Measurements from ENCODE around the gene KIDINS220. TPM values are rescaled to one million over a fixed set of nuclear protein-coding genes. Genes with fewer than 3 reads are reported as not detected.

Gene KIDINS220
- total and polyA plus RNA-seq, 9 of the 15 experiments (the other 6 are each of a cell fraction or from before 2014, with no cell fraction given) = 15.2 to 48.0 (median 34.4) TPM

- no peak for TF ChIP-seq MXD1 (CRISPR knock-in tag; IDR thresholded peaks at IDR 0.05; ENCODE audit: borderline replicate concordance, poor library complexity, severe bottlenecking)
- no peak for TF ChIP-seq PCBP2 (IDR thresholded peaks at IDR 0.05; ENCODE audit: low read depth, low read length, poor library complexity, severe bottlenecking)
- TF ChIP-seq COPS2 (conservative IDR thresholded peaks at IDR 0.05) = no peak
- no peak for TF ChIP-seq TCF15 (CRISPR knock-in tag; IDR thresholded peaks at IDR 0.05)
- TF ChIP-seq ZHX1 (conservative IDR thresholded peaks at IDR 0.05; ENCODE audit: low read length) = no peak
- no peak for TF ChIP-seq MLX (CRISPR knock-in tag; conservative IDR thresholded peaks at IDR 0.05)
- no peak for TF ChIP-seq MCM7 (IDR thresholded peaks at IDR 0.05)
- TF ChIP-seq MLLT1 (IDR thresholded peaks at IDR 0.05) = no peak
- no peak for TF ChIP-seq ZNF232 (CRISPR knock-in tag; IDR thresholded peaks at IDR 0.05)
- TF ChIP-seq NFE2 (IDR thresholded peaks at IDR 0.05; ENCODE audit: low read depth) = peak; percentile 91
- TF ChIP-seq OTX1 (CRISPR knock-in tag; IDR thresholded peaks at IDR 0.05) = no peak
- TF ChIP-seq MYC (IDR thresholded peaks at IDR 0.05; ENCODE audit: low read depth, low read length) = no peak
- no peak for TF ChIP-seq MYC (CRISPR knock-in tag; IDR thresholded peaks at IDR 0.05; ENCODE audit: borderline replicate concordance, low read depth)
- TF ChIP-seq RBM39 (optimal IDR thresholded peaks at IDR 0.05; ENCODE audit: low read depth, low read length) = no peak
- no peak for TF ChIP-seq EHMT2 (IDR thresholded peaks at IDR 0.05)
- TF ChIP-seq KLF1 (tag; IDR thresholded peaks at IDR 0.05) = no peak
- TF ChIP-seq CTBP1 (IDR thresholded peaks at IDR 0.05; ENCODE audit: borderline replicate concordance) = peak; percentile 47; the same call in 1 of the 2 replicates
- no peak for TF ChIP-seq GATAD2A (IDR thresholded peaks at IDR 0.05)
- TF ChIP-seq XRCC4 (IDR thresholded peaks at IDR 0.05; ENCODE audit: extremely low read depth, insufficient read depth, insufficient read length) = no peak
- TF ChIP-seq EWSR1 (IDR thresholded peaks at IDR 0.05; ENCODE audit: borderline replicate concordance, low read depth, partially characterized antibody) = no peak
- TF ChIP-seq U2AF1 (optimal IDR thresholded peaks at IDR 0.05; ENCODE audit: low read depth, low read length) = no peak
- no peak for TF ChIP-seq ZNF695 (CRISPR knock-in tag; IDR thresholded peaks at IDR 0.05)
These were observed 33.6 kb downstream of the KIDINS220 start (continued) for GRCh38 chr2:8803658-8804379.

Measured in K562 (cell line).